IMR-90 (cell line): ENCODE results near the gene MTG1. TPM values are rescaled to one million over a fixed set of nuclear protein-coding genes. Genes with fewer than 3 reads are reported as not detected.

Source experiments
- ATAC-seq: fragments of 200-7000 bp; cut with Tn5 transposase; 2 replicates; pipeline ENCODE4 v1.9.1; 2020; ENCODE audit warnings: low read depth, mild to moderate bottlenecking, moderate library complexity
- BruUV-seq: library from RNA; stranded (reverse); fragments of 400-500 nt; replicated peaks from 2 replicates; lab custom pipeline; 2021; lab: Mats Ljungman, UMichigan
- CTCF ChIA-PET: fragments of 300-600 bp; formaldehyde crosslinking; extraction: SDS; loops from one replicate; lab custom pipeline; 2021; ENCODE audit warnings: antibody characterized with exemption; lab: Yijun Ruan, JAX
- POLR2A ChIA-PET: fragments of 300-600 bp; sonication (Branson Sonifier 250); formaldehyde crosslinking; loops from one replicate; lab custom pipeline; 2022; ENCODE audit warnings: antibody characterized with exemption; ENCODE audit not compliant: unreplicated experiment; lab: Charles Lee
- DNase-seq: peaks from one replicate; pipeline ENCODE4 v3.0.0; 2013
- H2AFZ ChIP-seq: replicated peaks from 2 replicates; pipeline ENCODE3; 2013; ENCODE audit warnings: low read length, mild to moderate bottlenecking; ENCODE audit not compliant: poor library complexity
- H2AK5ac ChIP-seq: 2 replicates; pipeline ENCODE4 v1.6.1; 2013; ENCODE audit warnings: low read depth, low read length, inconsistent platforms
- H2AK9ac ChIP-seq: replicated peaks from 2 replicates; pipeline ENCODE3; 2013; ENCODE audit warnings: mild to moderate bottlenecking, low read depth, low read length, moderate library complexity; ENCODE audit not compliant: poor library complexity
- H2BK120ac ChIP-seq: 2 replicates; pipeline ENCODE4 v1.6.1; 2013; ENCODE audit warnings: low read depth, low read length, inconsistent platforms
- H2BK15ac ChIP-seq: 3 replicates; pipeline ENCODE4 v1.6.1; 2013; ENCODE audit warnings: low read depth, low read length, inconsistent platforms
- H2BK20ac ChIP-seq: 2 replicates; pipeline ENCODE4 v1.6.1; 2013; ENCODE audit warnings: low read depth, mild to moderate bottlenecking, inconsistent platforms, low read length, moderate library complexity
- H2BK5ac ChIP-seq: 2 replicates; pipeline ENCODE4 v1.6.1; 2013; ENCODE audit warnings: mild to moderate bottlenecking, low read depth, low read length, inconsistent platforms; ENCODE audit not compliant: poor library complexity, severe bottlenecking
- H3K14ac ChIP-seq: replicated peaks from 2 replicates; pipeline ENCODE4 v1.6.1; 2013; ENCODE audit warnings: low read depth, low read length, inconsistent platforms
- H3K18ac ChIP-seq: 2 replicates; pipeline ENCODE4 v1.6.1; 2013; ENCODE audit warnings: low read depth, low read length, control low read depth
- H3K23ac ChIP-seq: 2 replicates; pipeline ENCODE4 v1.6.1; 2013; ENCODE audit warnings: low read depth, low read length, inconsistent platforms
- H3K27ac ChIP-seq: 2 replicates; pipeline ENCODE4 v1.5.1; 2013; ENCODE audit warnings: mild to moderate bottlenecking, control low read depth, low read length; ENCODE audit not compliant: insufficient read depth
- H3K27me3 ChIP-seq: 2 replicates; pipeline ENCODE4 v1.6.1; 2013; ENCODE audit warnings: low read length; ENCODE audit not compliant: control insufficient read depth, insufficient read depth
- H3K36me3 ChIP-seq: 2 replicates; pipeline ENCODE4 v1.6.1; 2013; ENCODE audit warnings: low read length, mixed read lengths; ENCODE audit not compliant: control insufficient read depth, insufficient read depth
- H3K4ac ChIP-seq: 2 replicates; pipeline ENCODE4 v1.6.1; 2013; ENCODE audit warnings: low read depth, low read length, inconsistent platforms
- H3K4me1 ChIP-seq: 2 replicates; pipeline ENCODE4 v1.6.1; 2013; ENCODE audit warnings: low read length, mixed read lengths; ENCODE audit not compliant: control insufficient read depth, insufficient read depth
- H3K4me2 ChIP-seq: 2 replicates; pipeline ENCODE4 v1.6.1; 2013; ENCODE audit warnings: low read depth, mild to moderate bottlenecking, control low read depth, low read length, moderate library complexity
- H3K4me3 ChIP-seq: 2 replicates; pipeline ENCODE4 v1.5.1; 2013; ENCODE audit warnings: low read depth, mild to moderate bottlenecking, control low read depth, low read length, moderate library complexity; ENCODE audit not compliant: insufficient read depth
- H3K56ac ChIP-seq: 2 replicates; pipeline ENCODE4 v1.6.1; 2013; ENCODE audit warnings: low read length, inconsistent platforms; ENCODE audit not compliant: insufficient read depth; ENCODE audit errors: extremely low read depth
- H3K79me1 ChIP-seq, 2 experiments: 2 replicates each; pipeline ENCODE4 v1.6.1; 2013; ENCODE audit warnings: low read length in 2 of 2, inconsistent platforms in 1 of 2, low read depth in 1 of 2
- H3K9ac ChIP-seq: 2 replicates; pipeline ENCODE4 v1.6.1; 2013; ENCODE audit warnings: low read depth, low read length, control low read depth
- H3K9me1 ChIP-seq: 2 replicates; pipeline ENCODE4 v1.6.1; 2013; ENCODE audit warnings: low read length, inconsistent platforms; ENCODE audit not compliant: insufficient read depth
- H3K9me3 ChIP-seq: 2 replicates; pipeline ENCODE4 v1.6.1; 2013; ENCODE audit warnings: low read length; ENCODE audit not compliant: control insufficient read depth, insufficient read depth
- H4K20me1 ChIP-seq: 2 replicates; pipeline ENCODE4 v1.6.1; 2013; ENCODE audit warnings: low read length, inconsistent platforms; ENCODE audit not compliant: insufficient read depth
- H4K5ac ChIP-seq: 2 replicates; pipeline ENCODE4 v1.6.1; 2013; ENCODE audit warnings: mild to moderate bottlenecking, low read depth, low read length, control low read depth
- H4K8ac ChIP-seq, 2 experiments: 2 replicates each; pipeline ENCODE4 v1.6.1; 2013; ENCODE audit warnings: low read depth in 2 of 2, low read length in 2 of 2, control low read depth in 1 of 2, inconsistent platforms in 1 of 2
- H4K91ac ChIP-seq: 2 replicates; pipeline ENCODE4 v1.6.1; 2013; ENCODE audit warnings: low read depth, low read length, inconsistent platforms; ENCODE audit not compliant: insufficient read depth
- BHLHE40 ChIP-seq: fragments of 150-350 bp; IDR thresholded peaks from 2 replicates; pipeline ENCODE4 v1.6.1; 2016; ENCODE audit warnings: mild to moderate bottlenecking, low read depth, low read length
- CEBPB ChIP-seq: IDR thresholded peaks from 2 replicates; pipeline ENCODE4 v1.6.1; 2012; ENCODE audit warnings: low read depth, low read length, improper control_type of control experiment
- CHD1 ChIP-seq: IDR thresholded peaks from 2 replicates; pipeline ENCODE4 v1.6.1; 2012; ENCODE audit warnings: low read depth, low read length, improper control_type of control experiment
- FOS ChIP-seq: fragments of 150-350 bp; IDR thresholded peaks from 2 replicates; pipeline ENCODE4 v1.6.1; 2016; ENCODE audit warnings: low read depth, low read length
- MAFK ChIP-seq: IDR thresholded peaks from 2 replicates; pipeline ENCODE4 v1.6.1; 2012; ENCODE audit warnings: low read depth, low read length, improper control_type of control experiment
- MAZ ChIP-seq: IDR thresholded peaks from 2 replicates; pipeline ENCODE4 v1.6.1; 2012; ENCODE audit warnings: low read depth, mild to moderate bottlenecking, low read length, improper control_type of control experiment, moderate library complexity, borderline replicate concordance
- MXI1 ChIP-seq: IDR thresholded peaks from 2 replicates; pipeline ENCODE4 v1.6.1; 2012; ENCODE audit warnings: low read depth, mild to moderate bottlenecking, low read length, moderate library complexity, borderline replicate concordance
- NFE2L2 ChIP-seq: fragments of 150-350 bp; IDR thresholded peaks from 2 replicates; pipeline ENCODE4 v1.6.1; 2016; ENCODE audit warnings: low read depth, mild to moderate bottlenecking, low read length
- POLR2A ChIP-seq: IDR thresholded peaks from 2 replicates; pipeline ENCODE4 v1.6.1; 2012; ENCODE audit warnings: mild to moderate bottlenecking, low read depth, low read length
- RAD21 ChIP-seq: IDR thresholded peaks from 2 replicates; pipeline ENCODE4 v1.6.1; 2012; ENCODE audit warnings: low read length, improper control_type of control experiment
- RCOR1 ChIP-seq: IDR thresholded peaks from 2 replicates; pipeline ENCODE4 v1.6.1; 2012; ENCODE audit warnings: mild to moderate bottlenecking, low read length, improper control_type of control experiment; ENCODE audit not compliant: insufficient replicate concordance
- SMC3 ChIP-seq: fragments of 150-350 bp; IDR thresholded peaks from 2 replicates; pipeline ENCODE4 v1.6.1; 2016; ENCODE audit warnings: low read depth, mild to moderate bottlenecking, antibody characterized with exemption, low read length, moderate library complexity
- WGBS, 2 experiments: methylation state at CpG; one replicate each; pipeline versions ENCODE4 v1.1.5 to v1.1.7; 2013; ENCODE audit warnings: missing lambda C conversion rate in 2 of 2; ENCODE audit not compliant: insufficient read length in 1 of 2; ENCODE audit errors: extremely low coverage in 2 of 2; 5-methylcytosine and 5-hydroxymethylcytosine counted together
- dilution Hi-C: fragments of 300-500 bp; cut with HindIII; formaldehyde crosslinking; loops from one replicate; pipeline ENCODE4 v1.14.3; 2018; ENCODE audit warnings: low sequenced_read_pairs; ENCODE audit not compliant: unreplicated experiment
- in situ Hi-C: fragments of 300-500 bp; cut with MboI; formaldehyde crosslinking; loops from 3 replicates; pipeline ENCODE4 v1.14.3; 2019; ENCODE audit warnings: low sequenced_read_pairs, inconsistent platforms, mixed read lengths
- intact Hi-C: fragments of 100-400 bp; cut with micrococcal nuclease; formaldehyde crosslinking; loops from 2 replicates; pipeline ENCODE4 v1.10.0; 2022
- polyA plus RNA-seq, 3 experiments: library from polyadenylated mRNA; depleted of rRNA; stranded (reverse); fragments of >200 nt; gene quantifications; 2 replicates each; pipeline ENCODE4 v1.2.3, GENCODE V29; 2012; ENCODE audit warnings: low replicate concordance in 1 of 3
- total RNA-seq: library from RNA; depleted of rRNA; stranded (reverse); fragments of >200 nt; gene quantifications from 2 replicates; pipeline ENCODE4 v1.2.3, GENCODE V29; 2012
- TF ChIP-seq, protein P1 (sequence below): fragments of 150-350 bp; IDR thresholded peaks from 2 replicates; pipeline ENCODE4 v1.6.1; 2016; ENCODE audit warnings: low read depth, mild to moderate bottlenecking, low read length, moderate library complexity, borderline replicate concordance
- TF ChIP-seq, protein P2 (sequence below): fragments of 150-350 bp; IDR thresholded peaks from 2 replicates; pipeline ENCODE4 v1.6.1; 2017; ENCODE audit warnings: mild to moderate bottlenecking, antibody characterized with exemption, low read length, low read depth
- TF ChIP-seq, protein P3 (sequence below): conservative IDR thresholded peaks from 2 replicates; pipeline ENCODE4 v1.5.1; 2012; ENCODE audit warnings: mild to moderate bottlenecking, low read depth, low read length, improper control_type of control experiment

Gene MTG1
- total and polyA plus RNA-seq, 2 of the 4 experiments (the other 2 are of a cell fraction): 38.5 to 64.8 TPM

DNA sequence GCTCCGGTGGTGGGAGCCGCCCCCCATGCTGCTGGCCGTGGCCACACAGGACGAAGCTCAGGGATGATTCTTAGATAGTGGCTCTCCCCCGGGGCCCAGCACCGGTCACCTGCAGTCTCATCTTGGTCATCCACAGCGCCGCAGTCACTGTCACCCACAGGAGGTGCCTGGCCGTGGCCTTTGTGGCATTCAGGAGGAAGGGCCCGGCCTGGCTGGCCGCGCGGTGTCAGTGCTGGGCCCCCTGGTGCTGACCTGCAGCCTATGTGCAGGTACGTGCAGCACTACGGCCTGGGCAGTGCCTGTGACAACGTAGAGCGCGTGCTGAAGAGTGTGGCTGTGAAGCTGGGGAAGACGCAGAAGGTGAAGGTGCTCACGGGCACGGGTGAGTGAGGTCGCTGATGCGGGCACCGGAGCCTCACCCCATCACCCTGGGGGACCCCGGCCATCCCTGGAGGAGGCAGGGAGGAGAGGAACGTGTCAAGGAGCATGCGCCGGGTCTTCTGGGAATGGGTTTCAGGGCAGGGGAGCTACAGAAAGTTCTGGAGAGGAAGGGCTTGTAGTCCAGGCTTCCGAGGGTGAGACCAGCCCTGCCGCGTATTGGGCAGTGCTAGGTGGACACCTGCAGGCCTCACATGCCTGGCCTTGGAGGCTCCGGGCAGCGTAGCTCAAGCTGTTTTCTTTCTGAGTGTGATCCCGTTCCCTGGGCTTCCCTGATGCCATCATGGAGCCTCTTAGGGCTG lies 25.4 kb downstream of the MTG1 start:
- Histone ChIP-seq H4K20me1 (no peaks in the 10 kb centered on the region; the same call in none of the 2 replicates), H2AK9ac (no peak overlapping the region), H3K9me3 (no peaks in the 10 kb centered on the region), H3K4me3 (no peak overlapping the region), H3K56ac (no peak overlapping the region), H3K9me1 (no peaks in the 10 kb centered on the region), H3K27me3 (peaks cover 3% of the 10 kb centered on the region; the same call in 1 of the 2 replicates), H3K23ac (no peak overlapping the region), H2BK120ac (no peak overlapping the region), H2BK20ac (no peak overlapping the region), H2AFZ (no peak overlapping the region), H3K9ac (no peak overlapping the region), H3K4me2 (no peak overlapping the region), H3K36me3 (peaks cover 31% of the 10 kb centered on the region), H4K91ac (no peak overlapping the region), H3K27ac (no peak overlapping the region), H3K14ac (no peak overlapping the region), H3K18ac (no peak overlapping the region), H2BK5ac (no peak overlapping the region), H3K4ac (no peak overlapping the region), H4K5ac (no peak overlapping the region), H3K79me1 (peaks cover 6 to 7% of the 10 kb centered on the region in 2 experiments; a peak in 1 of 4 replicates), H4K8ac (no peak overlapping the region), H3K4me1 (no peaks in the 10 kb centered on the region; the same call in 1 of the 2 replicates), H2BK15ac (no peak overlapping the region), H2AK5ac (no peak overlapping the region)
- DNase-seq: no peak
- no TSS peak for BruUV-seq
- ChIA-PET CTCF (no interaction called here), POLR2A (no interaction called here)
- ATAC-seq: no peak
- 91% methylated on average over 21 of the region's 34 CpGs; no CpG with 5 or more reads in 1 of the 2 experiments for WGBS, 2 experiments
- intact Hi-C loops: no loop called here
- dilution Hi-C loops: no loop called here
- in situ Hi-C loops: no loop called here
- no peak for TF ChIP-seq MAFK
- TF ChIP-seq, protein P1, sequence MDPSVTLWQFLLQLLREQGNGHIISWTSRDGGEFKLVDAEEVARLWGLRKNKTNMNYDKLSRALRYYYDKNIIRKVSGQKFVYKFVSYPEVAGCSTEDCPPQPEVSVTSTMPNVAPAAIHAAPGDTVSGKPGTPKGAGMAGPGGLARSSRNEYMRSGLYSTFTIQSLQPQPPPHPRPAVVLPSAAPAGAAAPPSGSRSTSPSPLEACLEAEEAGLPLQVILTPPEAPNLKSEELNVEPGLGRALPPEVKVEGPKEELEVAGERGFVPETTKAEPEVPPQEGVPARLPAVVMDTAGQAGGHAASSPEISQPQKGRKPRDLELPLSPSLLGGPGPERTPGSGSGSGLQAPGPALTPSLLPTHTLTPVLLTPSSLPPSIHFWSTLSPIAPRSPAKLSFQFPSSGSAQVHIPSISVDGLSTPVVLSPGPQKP: no peak
- TF ChIP-seq RAD21: no peak
- TF ChIP-seq MXI1: no peak
- TF ChIP-seq CHD1: no peak
- no peak for TF ChIP-seq BHLHE40
- no peak for TF ChIP-seq RCOR1
- no peak for TF ChIP-seq CEBPB
- no peak for TF ChIP-seq NFE2L2
- no peak for TF ChIP-seq SMC3
- TF ChIP-seq POLR2A: no peak
- TF ChIP-seq FOS: no peak
- TF ChIP-seq, protein P2, sequence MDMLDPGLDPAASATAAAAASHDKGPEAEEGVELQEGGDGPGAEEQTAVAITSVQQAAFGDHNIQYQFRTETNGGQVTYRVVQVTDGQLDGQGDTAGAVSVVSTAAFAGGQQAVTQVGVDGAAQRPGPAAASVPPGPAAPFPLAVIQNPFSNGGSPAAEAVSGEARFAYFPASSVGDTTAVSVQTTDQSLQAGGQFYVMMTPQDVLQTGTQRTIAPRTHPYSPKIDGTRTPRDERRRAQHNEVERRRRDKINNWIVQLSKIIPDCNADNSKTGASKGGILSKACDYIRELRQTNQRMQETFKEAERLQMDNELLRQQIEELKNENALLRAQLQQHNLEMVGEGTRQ: no peak
- TF ChIP-seq, protein P3, sequence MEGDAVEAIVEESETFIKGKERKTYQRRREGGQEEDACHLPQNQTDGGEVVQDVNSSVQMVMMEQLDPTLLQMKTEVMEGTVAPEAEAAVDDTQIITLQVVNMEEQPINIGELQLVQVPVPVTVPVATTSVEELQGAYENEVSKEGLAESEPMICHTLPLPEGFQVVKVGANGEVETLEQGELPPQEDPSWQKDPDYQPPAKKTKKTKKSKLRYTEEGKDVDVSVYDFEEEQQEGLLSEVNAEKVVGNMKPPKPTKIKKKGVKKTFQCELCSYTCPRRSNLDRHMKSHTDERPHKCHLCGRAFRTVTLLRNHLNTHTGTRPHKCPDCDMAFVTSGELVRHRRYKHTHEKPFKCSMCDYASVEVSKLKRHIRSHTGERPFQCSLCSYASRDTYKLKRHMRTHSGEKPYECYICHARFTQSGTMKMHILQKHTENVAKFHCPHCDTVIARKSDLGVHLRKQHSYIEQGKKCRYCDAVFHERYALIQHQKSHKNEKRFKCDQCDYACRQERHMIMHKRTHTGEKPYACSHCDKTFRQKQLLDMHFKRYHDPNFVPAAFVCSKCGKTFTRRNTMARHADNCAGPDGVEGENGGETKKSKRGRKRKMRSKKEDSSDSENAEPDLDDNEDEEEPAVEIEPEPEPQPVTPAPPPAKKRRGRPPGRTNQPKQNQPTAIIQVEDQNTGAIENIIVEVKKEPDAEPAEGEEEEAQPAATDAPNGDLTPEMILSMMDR: no peak
- no peak for TF ChIP-seq MAZ
